ENCODE data around the gene SPATS2.

DNA sequence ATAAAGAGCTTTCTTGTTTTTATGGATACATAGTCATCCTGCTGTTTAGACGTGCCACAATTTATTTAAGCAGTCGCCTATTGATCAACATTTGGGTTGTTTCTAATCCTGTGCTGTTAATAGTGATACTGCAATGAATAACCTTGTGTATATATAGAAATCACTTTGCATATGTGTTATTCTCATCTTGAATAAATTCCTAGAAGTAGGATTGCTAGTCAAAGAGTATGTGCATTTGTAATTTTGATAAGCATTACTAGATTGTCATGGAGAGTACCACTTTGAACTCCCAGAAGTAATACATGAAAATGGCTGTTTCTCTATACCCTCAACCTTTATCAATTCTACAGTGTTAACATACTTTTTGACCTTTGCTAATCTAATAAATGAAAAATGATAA lies 126.6 kb downstream of the SPATS2 start:
- TF ChIP-seq YY1 (IDR thresholded peaks at IDR 0.05; ENCODE audit: insufficient read depth, insufficient read length) (no peak), ZNF274 (IDR thresholded peaks at IDR 0.05; ENCODE audit: low read depth, low read length) (no peak)
